KOPT-K1 (cell line): ENCODE data around the gene LMAN1L.

Experiments used
- H3K27ac ChIP-seq: fragments of 200-600 bp; sonication (generic); 2 replicates; pipeline ENCODE4 v1.5.1; 2016; ENCODE audit warnings: antibody characterized with exemption, mild to moderate bottlenecking, low read depth, low read length; ENCODE audit not compliant: poor library complexity, severe bottlenecking
- H3K36me3 ChIP-seq: fragments of 200-600 bp; sonication (generic); 2 replicates; pipeline ENCODE4 v1.5.1; 2017; ENCODE audit warnings: antibody characterized with exemption, mild to moderate bottlenecking, low read length, moderate library complexity; ENCODE audit not compliant: insufficient read depth
- H3K9me3 ChIP-seq: fragments of 200-600 bp; sonication (generic); 2 replicates; pipeline ENCODE4 v1.5.1; 2017; ENCODE audit warnings: antibody characterized with exemption, low read length, mild to moderate bottlenecking; ENCODE audit not compliant: insufficient read depth, poor library complexity, severe bottlenecking

The LMAN1L gene

DNA sequence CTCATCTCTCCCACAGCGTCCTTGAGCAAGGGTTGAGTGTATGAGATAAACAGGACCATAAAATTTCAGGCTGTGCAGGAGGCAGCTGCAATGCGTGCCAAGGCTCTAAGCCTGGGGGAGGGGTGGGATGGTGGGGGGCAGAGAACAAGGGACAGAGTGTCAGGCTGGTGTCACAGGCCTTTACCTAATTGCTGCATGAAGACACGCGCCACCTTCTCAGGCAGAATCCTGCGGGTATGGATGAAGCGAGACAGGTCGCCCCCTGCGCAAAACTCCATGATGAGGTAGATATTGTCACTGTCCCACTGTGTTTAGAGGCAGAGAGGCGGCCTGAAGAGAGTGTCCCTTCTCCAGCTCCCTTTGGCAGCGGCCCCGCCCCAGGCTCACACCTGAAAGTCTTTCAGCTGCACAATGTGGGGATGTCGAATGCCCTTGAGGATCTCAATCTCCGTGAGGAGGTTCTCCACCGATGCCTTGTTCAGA is 29.3 kb downstream of the LMAN1L start:
- H3K9me3 ChIP-seq: no peaks in the 10 kb centered on the region
- H3K36me3 ChIP-seq: peaks cover 27% of the 10 kb centered on the region
- H3K27ac ChIP-seq: peak overlapping the region; percentile 76

DNA sequence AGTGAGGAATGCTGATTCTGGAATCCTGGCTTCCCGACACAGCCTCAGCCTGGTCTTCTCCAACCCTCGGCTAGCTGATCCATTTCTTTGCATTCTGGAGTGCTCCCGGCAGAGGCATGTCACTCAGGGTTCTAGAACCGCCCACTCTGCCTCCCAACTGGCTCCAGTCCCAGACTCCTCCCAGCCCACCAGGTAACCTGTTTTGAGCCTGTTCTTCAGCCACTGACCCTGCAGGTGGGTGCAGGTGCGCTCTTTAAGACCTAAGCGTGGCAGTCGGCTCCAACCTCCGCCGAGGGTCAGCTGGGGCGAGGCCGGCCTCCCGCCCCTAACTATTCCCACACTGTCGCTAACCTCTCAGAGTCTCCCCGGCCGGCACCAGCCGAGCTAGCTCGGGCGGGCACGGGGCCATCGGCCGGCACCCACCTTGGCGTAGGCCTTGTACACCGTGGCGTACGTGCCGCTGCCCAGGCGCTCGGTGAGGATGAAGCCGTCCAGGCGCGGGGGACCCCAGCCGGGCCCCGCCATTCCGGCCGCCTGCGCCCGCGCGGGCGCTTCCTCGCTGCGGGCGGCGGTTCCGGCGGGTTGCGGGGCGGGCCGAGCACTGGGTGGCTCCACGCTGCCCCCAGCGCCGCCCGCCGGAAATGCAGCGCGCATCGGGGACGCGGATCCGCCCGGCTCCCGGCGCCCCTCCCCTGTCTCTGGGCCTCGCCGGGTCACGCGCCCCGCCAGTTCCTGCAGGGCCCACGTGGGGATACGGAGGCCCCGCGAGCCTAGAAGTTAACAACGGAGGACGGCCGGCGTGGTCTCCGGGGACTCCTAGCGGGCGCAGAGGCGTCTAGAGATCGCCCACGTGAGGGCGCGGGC is 30.2 kb downstream of the LMAN1L start, which contains the start of gene ULK3:
TSS of gene ULK3 (minus strand) at position 576 of the 864 bp plus-strand sequence. CDS start at position 525, 51 bp downstream.
- Histone ChIP-seq H3K9me3 (no peaks in the 10 kb centered on the region), H3K36me3 (peaks cover 31% of the 10 kb centered on the region), H3K27ac (peak within 1 kb of the TSS; percentile 76)

DNA sequence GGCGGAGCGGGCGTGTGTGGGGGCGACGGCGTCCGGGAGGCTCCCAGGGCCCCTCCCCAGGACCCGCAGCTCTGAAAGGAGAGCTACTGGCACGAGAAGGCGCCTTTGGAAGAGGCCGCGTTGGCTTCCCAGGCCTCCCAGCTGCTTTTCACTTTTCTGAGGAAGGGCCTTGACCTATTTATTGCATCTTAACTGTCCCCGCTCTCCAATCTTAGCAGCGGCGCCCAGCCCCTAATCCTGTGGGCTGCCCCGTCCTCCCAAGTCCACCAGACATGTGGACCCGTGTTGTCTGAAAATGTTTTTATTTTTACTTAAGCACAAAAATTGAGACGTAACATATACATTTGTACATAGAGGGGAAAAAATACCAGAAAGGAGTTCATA is 30.8 kb downstream of the LMAN1L start:
- peak overlapping the region; percentile 76 for H3K27ac ChIP-seq
- H3K36me3 ChIP-seq: peaks cover 37% of the 10 kb centered on the region
- H3K9me3 ChIP-seq: no peaks in the 10 kb centered on the region

DNA sequence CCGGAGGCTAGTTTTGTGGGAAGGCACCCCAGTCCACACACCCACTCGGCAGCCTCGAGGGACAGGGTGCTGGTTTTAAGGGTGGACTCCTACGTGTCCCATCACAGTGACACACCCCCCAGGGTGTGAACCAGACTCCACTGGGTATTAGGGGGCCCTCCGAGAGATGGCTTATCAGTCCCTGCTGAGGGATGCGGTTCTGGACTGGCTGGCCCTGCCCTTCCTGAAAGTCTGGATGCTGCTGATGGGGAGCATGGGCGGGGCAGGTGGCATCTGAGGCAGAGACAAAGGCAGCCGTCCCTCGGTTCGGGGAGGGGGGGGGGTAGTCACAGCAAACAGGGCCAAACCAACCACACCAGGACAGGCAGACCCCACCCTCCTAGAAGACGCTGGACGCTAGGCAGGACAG is 31.3 kb downstream of the LMAN1L start:
- Histone ChIP-seq H3K36me3 (peaks cover 41% of the 10 kb centered on the region), H3K9me3 (no peaks in the 10 kb centered on the region), H3K27ac (peak overlapping the region; percentile 76)

DNA sequence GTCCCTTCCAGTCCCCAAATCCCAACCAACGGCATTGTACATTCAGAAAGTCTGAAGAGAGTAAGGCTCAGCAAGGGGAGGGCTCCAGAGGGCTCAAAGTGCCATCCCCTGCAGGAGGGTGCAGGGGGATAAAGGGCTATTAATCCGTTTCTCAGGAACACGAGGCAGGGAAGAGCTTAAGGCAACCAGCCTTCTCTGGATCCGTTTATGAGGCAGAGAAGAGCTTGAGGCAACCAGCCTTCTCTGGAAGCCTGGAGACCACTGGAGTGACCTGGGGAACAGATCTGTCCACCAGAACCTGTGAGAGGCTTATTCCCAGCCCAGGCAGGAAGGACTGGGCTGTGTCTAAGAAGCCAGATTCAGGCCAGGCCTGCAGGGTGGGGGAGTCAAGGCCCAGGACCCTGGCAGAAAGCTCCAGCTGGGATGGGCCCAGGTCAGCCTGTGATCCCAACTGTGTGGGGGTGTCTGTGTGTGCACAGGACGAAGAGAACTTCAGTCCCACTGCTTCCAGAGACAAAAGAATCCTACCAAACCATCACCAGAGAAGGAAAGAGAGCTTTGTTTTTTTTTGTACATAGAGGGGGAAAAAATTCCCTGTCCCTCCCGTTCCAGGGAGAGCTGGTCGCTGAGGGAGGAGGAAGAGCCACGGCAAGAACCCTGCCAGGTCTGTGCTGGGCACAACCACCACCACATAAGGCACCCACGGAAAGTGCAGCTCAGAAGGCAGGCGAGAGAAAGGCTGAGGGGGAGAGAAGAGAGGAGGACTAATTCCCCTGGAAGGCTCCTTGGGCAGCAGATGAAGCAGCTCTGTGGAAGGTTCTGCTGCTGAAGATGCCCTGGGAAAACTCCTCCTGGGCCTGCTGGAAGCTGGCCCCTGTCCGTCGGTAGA is 31.9 kb downstream of the LMAN1L start:
- Histone ChIP-seq H3K27ac (peak overlapping the region; percentile 65), H3K36me3 (peaks cover 43% of the 10 kb centered on the region), H3K9me3 (no peaks in the 10 kb centered on the region)

DNA sequence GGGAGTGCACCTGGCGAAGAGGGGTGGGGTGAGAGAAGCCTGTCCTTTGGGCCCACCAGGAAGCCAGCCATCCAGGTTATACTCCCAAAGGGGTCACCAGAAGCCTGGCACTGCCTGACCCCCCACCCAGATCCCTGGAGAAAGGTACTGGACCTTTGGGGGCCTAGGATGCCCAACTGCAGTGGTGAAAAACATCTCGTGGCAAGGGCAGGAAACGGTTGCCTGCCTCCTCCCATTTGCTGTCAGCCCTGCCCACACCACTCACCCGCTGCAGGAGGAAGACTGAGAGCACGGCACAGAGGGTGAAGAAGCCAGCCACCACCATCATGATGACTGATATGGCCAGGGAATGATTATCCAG is 32.6 kb downstream of the LMAN1L start:
- H3K27ac ChIP-seq: peak overlapping the region; percentile 65
- H3K36me3 ChIP-seq: peaks cover 43% of the 10 kb centered on the region
- no peaks in the 10 kb centered on the region for H3K9me3 ChIP-seq

- H3K27ac ChIP-seq: peak overlapping the region; percentile 65
- H3K9me3 ChIP-seq: no peaks in the 10 kb centered on the region
- H3K36me3 ChIP-seq: peaks cover 46% of the 10 kb centered on the region
Observed at GRCh38 chr15:74845581-74845980, 32.9 kb downstream of the LMAN1L start.

- Histone ChIP-seq H3K36me3 (peaks cover 64% of the 10 kb centered on the region), H3K9me3 (no peaks in the 10 kb centered on the region), H3K27ac (no peak overlapping the region)
Observed at GRCh38 chr15:74847432-74847831, 34.8 kb downstream of the LMAN1L start.

DNA sequence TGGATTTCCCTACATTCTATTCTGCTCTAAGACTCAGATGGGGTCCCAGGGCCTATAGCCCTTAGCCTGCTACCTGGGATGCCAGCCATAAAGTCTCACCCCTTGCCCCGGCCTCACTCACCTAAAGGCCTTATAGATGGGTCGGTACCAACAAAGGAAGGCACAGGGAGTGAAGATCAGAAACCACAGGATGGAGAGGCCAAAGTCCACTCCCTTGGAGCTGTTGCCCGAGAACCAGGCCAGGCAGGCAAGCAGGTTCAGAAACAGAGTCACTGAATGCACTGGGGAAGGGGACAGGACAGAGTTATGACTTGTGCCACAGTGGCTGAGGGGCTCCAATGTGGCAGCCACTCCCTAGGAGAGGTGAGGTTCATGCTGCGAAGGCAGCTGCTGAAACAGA is 37.8 kb downstream of the LMAN1L start:
- peaks cover 80% of the 10 kb centered on the region for H3K36me3 ChIP-seq
- no peaks in the 10 kb centered on the region for H3K9me3 ChIP-seq
- no peak overlapping the region for H3K27ac ChIP-seq

DNA sequence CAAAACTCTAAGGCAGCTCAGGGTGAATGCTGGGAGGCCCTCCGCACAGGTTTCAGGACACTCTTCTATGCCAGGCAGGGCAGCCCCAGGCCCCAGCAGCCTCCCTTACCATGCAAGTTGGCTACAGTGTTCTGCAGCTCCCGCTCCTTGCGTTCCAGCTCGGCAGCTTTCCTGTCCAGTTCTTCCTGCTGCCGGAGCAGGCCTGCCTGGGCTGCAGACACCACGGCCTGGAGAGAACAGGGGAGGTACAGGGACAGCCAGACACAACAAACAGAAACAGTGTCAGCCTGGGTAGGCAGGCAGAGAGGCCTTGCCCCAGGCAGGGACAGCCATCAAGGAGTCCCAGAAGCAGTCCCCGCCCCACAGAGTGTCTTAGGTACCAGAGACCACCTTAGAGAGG is 39.3 kb downstream of the LMAN1L start:
- Histone ChIP-seq H3K36me3 (peaks cover 74% of the 10 kb centered on the region), H3K27ac (no peak overlapping the region), H3K9me3 (no peaks in the 10 kb centered on the region)

- H3K9me3 ChIP-seq: no peaks in the 10 kb centered on the region
- H3K36me3 ChIP-seq: peaks cover 62% of the 10 kb centered on the region
- no peak overlapping the region for H3K27ac ChIP-seq
Observed at GRCh38 chr15:74854453-74855022, 41.9 kb downstream of the LMAN1L start.

GRCh38 chr15:74855857-74856256 is 43.2 kb downstream of the LMAN1L start:
- Histone ChIP-seq H3K36me3 (peaks cover 49% of the 10 kb centered on the region), H3K27ac (no peak overlapping the region), H3K9me3 (no peaks in the 10 kb centered on the region)

GRCh38 chr15:74856537-74856936 is 43.9 kb downstream of the LMAN1L start:
- peaks cover 42% of the 10 kb centered on the region for H3K36me3 ChIP-seq
- H3K27ac ChIP-seq: no peak overlapping the region
- H3K9me3 ChIP-seq: no peaks in the 10 kb centered on the region

GRCh38 chr15:74857082-74857655 is 44.5 kb downstream of the LMAN1L start:
- Histone ChIP-seq H3K27ac (no peak overlapping the region), H3K9me3 (no peaks in the 10 kb centered on the region), H3K36me3 (peaks cover 36% of the 10 kb centered on the region)
